Measurements from ENCODE around the gene SMYD3. TPM values are rescaled to one million over a fixed set of nuclear protein-coding genes. Genes with fewer than 3 reads are reported as not detected.

The SMYD3 gene
- polyA plus RNA-seq, 2 of the 4 experiments (the other 2 are of a cell fraction) = 18.2 to 35.2 TPM

DNA sequence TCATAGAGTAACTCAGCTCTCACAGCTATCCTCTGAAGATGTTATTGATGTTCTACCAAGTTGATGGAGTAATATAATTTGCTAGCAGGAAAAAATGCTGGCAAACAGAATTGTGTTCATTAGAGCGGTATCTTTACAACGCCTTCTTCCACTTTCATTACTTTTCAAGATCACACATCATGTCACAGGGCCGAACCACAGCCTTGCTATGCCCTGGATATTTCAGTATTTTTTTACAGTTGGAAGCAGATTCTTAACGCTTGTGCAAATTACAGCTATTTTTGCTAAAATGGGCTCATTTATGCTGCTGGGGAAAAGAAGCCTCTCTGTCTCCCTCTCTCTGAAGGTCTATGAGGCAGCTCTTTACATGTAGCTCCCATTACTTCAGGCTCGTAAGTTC is 720.1 kb downstream of the SMYD3 start:
- Histone ChIP-seq H3K27ac (no peak overlapping the region), H3K4me1 (no peaks in the 10 kb centered on the region), H3K4me2 (no peak overlapping the region), H3K4me3 (no peak overlapping the region), H3K9me3 (no peaks in the 10 kb centered on the region)
- ChIA-PET CTCF (interaction anchor here (1.1 to 1.5 kb wide), 4 partner anchors 11 to 634 kb away, joined by 4 to 7 read pairs (median 4); partner anchors contain the start of gene KIF26B), POLR2A (no interaction called here)
- no peak for TF ChIP-seq ZC3H11A (IDR thresholded peaks at IDR 0.05)
- TF ChIP-seq, protein P1, sequence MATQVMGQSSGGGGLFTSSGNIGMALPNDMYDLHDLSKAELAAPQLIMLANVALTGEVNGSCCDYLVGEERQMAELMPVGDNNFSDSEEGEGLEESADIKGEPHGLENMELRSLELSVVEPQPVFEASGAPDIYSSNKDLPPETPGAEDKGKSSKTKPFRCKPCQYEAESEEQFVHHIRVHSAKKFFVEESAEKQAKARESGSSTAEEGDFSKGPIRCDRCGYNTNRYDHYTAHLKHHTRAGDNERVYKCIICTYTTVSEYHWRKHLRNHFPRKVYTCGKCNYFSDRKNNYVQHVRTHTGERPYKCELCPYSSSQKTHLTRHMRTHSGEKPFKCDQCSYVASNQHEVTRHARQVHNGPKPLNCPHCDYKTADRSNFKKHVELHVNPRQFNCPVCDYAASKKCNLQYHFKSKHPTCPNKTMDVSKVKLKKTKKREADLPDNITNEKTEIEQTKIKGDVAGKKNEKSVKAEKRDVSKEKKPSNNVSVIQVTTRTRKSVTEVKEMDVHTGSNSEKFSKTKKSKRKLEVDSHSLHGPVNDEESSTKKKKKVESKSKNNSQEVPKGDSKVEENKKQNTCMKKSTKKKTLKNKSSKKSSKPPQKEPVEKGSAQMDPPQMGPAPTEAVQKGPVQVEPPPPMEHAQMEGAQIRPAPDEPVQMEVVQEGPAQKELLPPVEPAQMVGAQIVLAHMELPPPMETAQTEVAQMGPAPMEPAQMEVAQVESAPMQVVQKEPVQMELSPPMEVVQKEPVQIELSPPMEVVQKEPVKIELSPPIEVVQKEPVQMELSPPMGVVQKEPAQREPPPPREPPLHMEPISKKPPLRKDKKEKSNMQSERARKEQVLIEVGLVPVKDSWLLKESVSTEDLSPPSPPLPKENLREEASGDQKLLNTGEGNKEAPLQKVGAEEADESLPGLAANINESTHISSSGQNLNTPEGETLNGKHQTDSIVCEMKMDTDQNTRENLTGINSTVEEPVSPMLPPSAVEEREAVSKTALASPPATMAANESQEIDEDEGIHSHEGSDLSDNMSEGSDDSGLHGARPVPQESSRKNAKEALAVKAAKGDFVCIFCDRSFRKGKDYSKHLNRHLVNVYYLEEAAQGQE (IDR thresholded peaks at IDR 0.05) = no peak
- TF ChIP-seq, protein P2, sequence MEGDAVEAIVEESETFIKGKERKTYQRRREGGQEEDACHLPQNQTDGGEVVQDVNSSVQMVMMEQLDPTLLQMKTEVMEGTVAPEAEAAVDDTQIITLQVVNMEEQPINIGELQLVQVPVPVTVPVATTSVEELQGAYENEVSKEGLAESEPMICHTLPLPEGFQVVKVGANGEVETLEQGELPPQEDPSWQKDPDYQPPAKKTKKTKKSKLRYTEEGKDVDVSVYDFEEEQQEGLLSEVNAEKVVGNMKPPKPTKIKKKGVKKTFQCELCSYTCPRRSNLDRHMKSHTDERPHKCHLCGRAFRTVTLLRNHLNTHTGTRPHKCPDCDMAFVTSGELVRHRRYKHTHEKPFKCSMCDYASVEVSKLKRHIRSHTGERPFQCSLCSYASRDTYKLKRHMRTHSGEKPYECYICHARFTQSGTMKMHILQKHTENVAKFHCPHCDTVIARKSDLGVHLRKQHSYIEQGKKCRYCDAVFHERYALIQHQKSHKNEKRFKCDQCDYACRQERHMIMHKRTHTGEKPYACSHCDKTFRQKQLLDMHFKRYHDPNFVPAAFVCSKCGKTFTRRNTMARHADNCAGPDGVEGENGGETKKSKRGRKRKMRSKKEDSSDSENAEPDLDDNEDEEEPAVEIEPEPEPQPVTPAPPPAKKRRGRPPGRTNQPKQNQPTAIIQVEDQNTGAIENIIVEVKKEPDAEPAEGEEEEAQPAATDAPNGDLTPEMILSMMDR (IDR thresholded peaks at IDR 0.05) = no peak
- no peak for TF ChIP-seq TFCP2L1 (CRISPR knock-in tag; IDR thresholded peaks at IDR 0.05)
- TF ChIP-seq TP53 (CRISPR knock-in tag; IDR thresholded peaks at IDR 0.05) = no peak
- TF ChIP-seq, protein P3, sequence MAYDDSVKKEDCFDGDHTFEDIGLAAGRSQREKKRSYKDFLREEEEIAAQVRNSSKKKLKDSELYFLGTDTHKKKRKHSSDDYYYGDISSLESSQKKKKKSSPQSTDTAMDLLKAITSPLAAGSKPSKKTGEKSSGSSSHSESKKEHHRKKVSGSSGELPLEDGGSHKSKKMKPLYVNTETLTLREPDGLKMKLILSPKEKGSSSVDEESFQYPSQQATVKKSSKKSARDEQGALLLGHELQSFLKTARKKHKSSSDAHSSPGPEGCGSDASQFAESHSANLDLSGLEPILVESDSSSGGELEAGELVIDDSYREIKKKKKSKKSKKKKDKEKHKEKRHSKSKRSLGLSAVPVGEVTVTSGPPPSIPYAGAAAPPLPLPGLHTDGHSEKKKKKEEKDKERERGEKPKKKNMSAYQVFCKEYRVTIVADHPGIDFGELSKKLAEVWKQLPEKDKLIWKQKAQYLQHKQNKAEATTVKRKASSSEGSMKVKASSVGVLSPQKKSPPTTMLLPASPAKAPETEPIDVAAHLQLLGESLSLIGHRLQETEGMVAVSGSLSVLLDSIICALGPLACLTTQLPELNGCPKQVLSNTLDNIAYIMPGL (CRISPR knock-in tag; IDR thresholded peaks at IDR 0.05; ENCODE audit: borderline replicate concordance) = no peak
- TF ChIP-seq ESRRA (IDR thresholded peaks at IDR 0.05; ENCODE audit: borderline replicate concordance, low read length) = no peak
- no peak for TF ChIP-seq NFE2L2 (conservative IDR thresholded peaks at IDR 0.05; ENCODE audit: low read length)
- no peak for TF ChIP-seq HOXB13 (CRISPR knock-in tag; IDR thresholded peaks at IDR 0.05; ENCODE audit: low read depth)
- no peak for TF ChIP-seq FOXS1 (CRISPR knock-in tag; IDR thresholded peaks at IDR 0.05)
- TF ChIP-seq HEYL (CRISPR knock-in tag; IDR thresholded peaks at IDR 0.05) = no peak
- DNase-seq (ENCODE audit: low read depth in 1 of 2, low spot score in 1 of 2) = no peak
- FAIRE-seq = no peak
- no peak for ATAC-seq
- 92% methylated on average over 5 of the region's 5 CpGs for WGBS (ENCODE audit: missing lambda C conversion rate)

DNA sequence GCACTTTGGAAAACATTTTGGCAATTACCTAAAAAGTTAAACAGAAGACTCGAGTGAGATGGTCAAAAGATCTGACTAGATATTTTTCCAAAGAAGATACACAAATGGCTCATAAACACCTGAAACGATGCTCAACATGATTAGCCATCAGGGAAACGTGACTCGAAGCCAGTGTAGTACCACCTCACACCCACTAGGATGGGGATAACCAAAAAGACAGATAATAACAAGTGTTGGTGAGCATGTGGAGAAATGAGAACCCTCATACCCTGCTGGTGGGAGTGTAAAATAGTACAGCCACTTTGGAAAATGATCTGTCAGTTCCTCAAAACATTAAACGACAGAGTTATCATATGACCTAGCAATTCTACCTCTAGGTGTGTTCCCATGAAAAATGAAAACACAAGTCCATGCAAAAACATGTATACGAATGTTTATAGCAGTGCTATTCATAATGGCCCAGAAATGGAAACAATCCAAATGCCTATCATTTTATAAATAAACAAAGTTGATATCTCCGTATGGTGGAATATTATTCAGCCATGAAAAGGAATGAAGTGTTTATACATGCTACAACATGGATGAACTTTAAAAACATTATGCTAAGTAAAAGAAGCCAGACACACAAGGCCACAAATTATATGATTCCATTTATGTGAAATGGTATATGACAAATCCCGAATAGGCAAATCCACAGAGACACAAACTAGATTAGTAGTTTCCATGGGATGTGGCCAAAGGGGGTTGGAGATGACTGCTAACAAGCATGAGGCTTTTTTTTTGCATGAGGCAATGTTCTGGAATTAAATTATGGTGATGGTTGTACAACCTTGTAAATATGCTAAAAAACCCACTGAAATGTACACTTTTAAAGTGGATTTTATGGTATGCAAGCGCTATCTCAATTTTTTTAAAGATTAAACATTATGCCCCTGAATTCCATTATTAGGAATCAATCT is 727.0 kb downstream of the SMYD3 start:
- WGBS (ENCODE audit: missing lambda C conversion rate) = 78% methylated on average over 9 of the region's 9 CpGs
- no peak for TF ChIP-seq EHF (CRISPR knock-in tag; IDR thresholded peaks at IDR 0.05)
- TF ChIP-seq JUNB (IDR thresholded peaks at IDR 0.05) = no peak
- no peak for TF ChIP-seq CBX8 (IDR thresholded peaks at IDR 0.05)
- TF ChIP-seq, protein P2 (IDR thresholded peaks at IDR 0.05) = no peak
- TF ChIP-seq HOXA7 (CRISPR knock-in tag; IDR thresholded peaks at IDR 0.05) = no peak
- no peak for TF ChIP-seq RFX5 (IDR thresholded peaks at IDR 0.05)
- TF ChIP-seq, protein P4, sequence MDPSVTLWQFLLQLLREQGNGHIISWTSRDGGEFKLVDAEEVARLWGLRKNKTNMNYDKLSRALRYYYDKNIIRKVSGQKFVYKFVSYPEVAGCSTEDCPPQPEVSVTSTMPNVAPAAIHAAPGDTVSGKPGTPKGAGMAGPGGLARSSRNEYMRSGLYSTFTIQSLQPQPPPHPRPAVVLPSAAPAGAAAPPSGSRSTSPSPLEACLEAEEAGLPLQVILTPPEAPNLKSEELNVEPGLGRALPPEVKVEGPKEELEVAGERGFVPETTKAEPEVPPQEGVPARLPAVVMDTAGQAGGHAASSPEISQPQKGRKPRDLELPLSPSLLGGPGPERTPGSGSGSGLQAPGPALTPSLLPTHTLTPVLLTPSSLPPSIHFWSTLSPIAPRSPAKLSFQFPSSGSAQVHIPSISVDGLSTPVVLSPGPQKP (IDR thresholded peaks at IDR 0.05; ENCODE audit: low read depth, low read length) = no peak
- TF ChIP-seq CBX2 (IDR thresholded peaks at IDR 0.05; ENCODE audit: borderline replicate concordance, low read depth) = no peak
- no peak for TF ChIP-seq NFE2L2 (conservative IDR thresholded peaks at IDR 0.05; ENCODE audit: low read length)
- no peak for TF ChIP-seq KDM1A (IDR thresholded peaks at IDR 0.05; ENCODE audit: low read depth)
- no peak for TF ChIP-seq RARB (CRISPR knock-in tag; IDR thresholded peaks at IDR 0.05)
- no peak for TF ChIP-seq PHF8 (IDR thresholded peaks at IDR 0.05; ENCODE audit: borderline replicate concordance, low read depth)
- no peak for TF ChIP-seq FOSL2 (IDR thresholded peaks at IDR 0.05)
- TF ChIP-seq FOSL2 (CRISPR knock-in tag; IDR thresholded peaks at IDR 0.05) = no peak
- TF ChIP-seq NPAS2 (CRISPR knock-in tag; IDR thresholded peaks at IDR 0.05; ENCODE audit: borderline replicate concordance) = no peak
- FAIRE-seq (no peak), ATAC-seq (no peak), DNase-seq (ENCODE audit: low read depth in 1 of 2, low spot score in 1 of 2) (no peak)
- ChIA-PET POLR2A (no interaction called here), CTCF (no interaction called here)
- H3K4me2 ChIP-seq = no peak overlapping the region
- H3K4me3 ChIP-seq = no peak overlapping the region
- H3K4me1 ChIP-seq = no peaks in the 10 kb centered on the region
- H3K27ac ChIP-seq = no peak overlapping the region
- no peaks in the 10 kb centered on the region for H3K9me3 ChIP-seq
